Measurements from ENCODE around the gene GSTM1.

DNA sequence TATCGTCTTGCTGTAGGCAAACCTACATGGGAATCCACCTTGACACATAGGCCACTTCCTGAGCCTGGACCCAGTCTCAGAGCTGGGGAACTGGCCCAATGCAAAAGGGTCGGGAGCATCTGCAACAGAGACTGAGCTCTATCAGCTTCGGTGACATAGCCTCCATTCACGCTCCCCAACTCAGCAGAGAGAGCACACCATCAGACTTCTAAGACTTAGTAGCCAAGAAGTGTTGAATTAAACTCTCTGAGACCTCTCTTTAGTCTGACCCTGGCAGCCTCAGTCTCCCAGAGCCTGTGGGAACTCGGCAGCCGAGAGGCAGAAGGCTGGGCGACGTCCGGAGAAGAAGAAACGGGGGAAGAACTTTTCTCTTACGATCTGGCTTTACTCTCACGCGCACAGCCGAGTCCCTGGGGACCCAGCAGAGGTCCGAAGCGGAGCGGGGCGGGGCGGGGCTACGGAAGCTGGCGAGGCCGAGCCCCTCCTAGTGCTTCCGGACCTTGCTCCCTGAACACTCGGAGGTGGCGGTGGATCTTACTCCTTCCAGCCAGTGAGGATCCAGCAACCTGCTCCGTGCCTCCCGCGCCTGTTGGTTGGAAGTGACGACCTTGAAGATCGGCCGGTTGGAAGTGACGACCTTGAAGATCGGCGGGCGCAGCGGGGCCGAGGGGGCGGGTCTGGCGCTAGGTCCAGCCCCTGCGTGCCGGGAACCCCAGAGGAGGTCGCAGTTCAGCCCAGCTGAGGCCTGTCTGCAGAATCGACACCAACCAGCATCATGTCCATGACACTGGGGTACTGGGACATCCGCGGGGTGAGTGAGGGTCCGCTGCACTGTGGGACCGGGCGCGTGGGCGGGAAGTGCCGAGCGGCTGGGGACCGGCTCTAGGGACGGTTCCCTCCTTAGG lies 31.8 kb upstream of the GSTM1 start, which contains the start of gene GSTM4:
- TF ChIP-seq, protein P1, sequence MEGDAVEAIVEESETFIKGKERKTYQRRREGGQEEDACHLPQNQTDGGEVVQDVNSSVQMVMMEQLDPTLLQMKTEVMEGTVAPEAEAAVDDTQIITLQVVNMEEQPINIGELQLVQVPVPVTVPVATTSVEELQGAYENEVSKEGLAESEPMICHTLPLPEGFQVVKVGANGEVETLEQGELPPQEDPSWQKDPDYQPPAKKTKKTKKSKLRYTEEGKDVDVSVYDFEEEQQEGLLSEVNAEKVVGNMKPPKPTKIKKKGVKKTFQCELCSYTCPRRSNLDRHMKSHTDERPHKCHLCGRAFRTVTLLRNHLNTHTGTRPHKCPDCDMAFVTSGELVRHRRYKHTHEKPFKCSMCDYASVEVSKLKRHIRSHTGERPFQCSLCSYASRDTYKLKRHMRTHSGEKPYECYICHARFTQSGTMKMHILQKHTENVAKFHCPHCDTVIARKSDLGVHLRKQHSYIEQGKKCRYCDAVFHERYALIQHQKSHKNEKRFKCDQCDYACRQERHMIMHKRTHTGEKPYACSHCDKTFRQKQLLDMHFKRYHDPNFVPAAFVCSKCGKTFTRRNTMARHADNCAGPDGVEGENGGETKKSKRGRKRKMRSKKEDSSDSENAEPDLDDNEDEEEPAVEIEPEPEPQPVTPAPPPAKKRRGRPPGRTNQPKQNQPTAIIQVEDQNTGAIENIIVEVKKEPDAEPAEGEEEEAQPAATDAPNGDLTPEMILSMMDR (conservative IDR thresholded peaks at IDR 0.05): no peak
- TF ChIP-seq ZFX (IDR thresholded peaks at IDR 0.05): no peak
